Karpas-422 (cell line): ENCODE data around the gene PRR5. TPM values are rescaled to one million over a fixed set of nuclear protein-coding genes. Genes with fewer than 3 reads are reported as not detected.

ENCODE experiments used
- DNase-seq: peaks from one replicate; pipeline ENCODE4 v3.0.0-alpha.2; 2015
- H2AFZ ChIP-seq: fragments of 200-600 bp; sonication (generic); 2 replicates; pipeline ENCODE4 v1.6.1; 2014; ENCODE audit warnings: antibody characterized with exemption, low read length, mixed read lengths
- H3K27ac ChIP-seq: fragments of 200-600 bp; sonication (generic); 2 replicates; pipeline ENCODE4 v1.5.1; 2014; ENCODE audit warnings: mild to moderate bottlenecking, low read length, moderate library complexity
- H3K27me3 ChIP-seq: fragments of 200-600 bp; sonication (generic); 2 replicates; pipeline ENCODE4 v1.6.1; 2014; ENCODE audit warnings: low read length, mixed read lengths
- H3K36me3 ChIP-seq: fragments of 200-600 bp; sonication (generic); 2 replicates; pipeline ENCODE4 v1.6.1; 2014; ENCODE audit warnings: low read length, mixed read lengths; ENCODE audit not compliant: insufficient read depth
- H3K4me1 ChIP-seq: fragments of 200-600 bp; sonication (generic); 2 replicates; pipeline ENCODE4 v1.6.1; 2014; ENCODE audit warnings: mild to moderate bottlenecking, low read length, mixed read lengths
- H3K4me2 ChIP-seq: fragments of 200-600 bp; sonication (generic); 2 replicates; pipeline ENCODE4 v1.6.1; 2014; ENCODE audit warnings: low read length, low read depth, mild to moderate bottlenecking; ENCODE audit not compliant: poor library complexity, severe bottlenecking
- H3K4me3 ChIP-seq: fragments of 200-600 bp; sonication (generic); 2 replicates; pipeline ENCODE4 v1.5.1; 2014; ENCODE audit warnings: mild to moderate bottlenecking, antibody characterized with exemption, low read length, mixed read lengths
- H3K79me2 ChIP-seq: fragments of 200-600 bp; sonication (generic); 2 replicates; pipeline ENCODE4 v1.6.1; 2014; ENCODE audit warnings: mild to moderate bottlenecking, low read length, mixed read lengths
- H3K9ac ChIP-seq: fragments of 200-600 bp; sonication (generic); 2 replicates; pipeline ENCODE4 v1.6.0; 2014; ENCODE audit warnings: low read length
- H3K9me2 ChIP-seq: fragments of 200-600 bp; sonication (generic), shearing (Covaris generic); replicated peaks from 2 replicates; pipeline ENCODE4 v1.6.0; 2014; ENCODE audit warnings: mild to moderate bottlenecking, low read length, moderate library complexity; ENCODE audit not compliant: insufficient read depth
- H3K9me3 ChIP-seq: fragments of 300-700, 200-600 bp; sonication (generic); 2 replicates; pipeline ENCODE4 v1.6.1; 2014; ENCODE audit warnings: low read length, mixed read lengths
- H4K20me1 ChIP-seq: fragments of 200-600 bp; sonication (generic); 2 replicates; pipeline ENCODE4 v1.6.1; 2014; ENCODE audit warnings: mild to moderate bottlenecking, antibody characterized with exemption, low read length, low read depth; ENCODE audit not compliant: insufficient read depth
- total RNA-seq: library from RNA; depleted of rRNA; stranded (reverse); fragments of >200 nt; shearing (Covaris generic); gene quantifications from 2 replicates; pipeline ENCODE4 v1.2.3, GENCODE V29; 2014; ENCODE audit warnings: low replicate concordance

The PRR5 gene
- total RNA-seq, 1 experiment from 2014 or later: not detected

- Histone ChIP-seq H3K9me3 (no peaks in the 10 kb centered on the region), H4K20me1 (no peaks in the 10 kb centered on the region), H3K27me3 (no peaks in the 10 kb centered on the region), H3K4me2 (no peak overlapping the region), H2AFZ (no peak overlapping the region), H3K4me1 (no peaks in the 10 kb centered on the region), H3K79me2 (no peaks in the 10 kb centered on the region), H3K27ac (no peak overlapping the region), H3K36me3 (no peaks in the 10 kb centered on the region), H3K4me3 (no peak overlapping the region), H3K9me2 (no peaks in the 10 kb centered on the region), H3K9ac (no peak overlapping the region)
- no peak for DNase-seq
Measured at GRCh38 chr22:44711241-44711560, 9.2 kb downstream of the PRR5 start.

GRCh38 chr22:44711690-44712555 lies 9.9 kb downstream of the PRR5 start:
- Histone ChIP-seq H4K20me1 (no peaks in the 10 kb centered on the region), H3K4me1 (no peaks in the 10 kb centered on the region), H3K36me3 (no peaks in the 10 kb centered on the region), H3K9me3 (no peaks in the 10 kb centered on the region), H3K4me3 (no peak overlapping the region), H3K9me2 (no peaks in the 10 kb centered on the region), H2AFZ (no peak overlapping the region), H3K27me3 (no peaks in the 10 kb centered on the region), H3K9ac (no peak overlapping the region), H3K4me2 (no peak overlapping the region), H3K79me2 (no peaks in the 10 kb centered on the region), H3K27ac (no peak overlapping the region)
- no peak for DNase-seq

GRCh38 chr22:44712962-44713361 lies 11.0 kb downstream of the PRR5 start:
- H3K4me2 ChIP-seq: no peak overlapping the region
- H3K9me2 ChIP-seq: no peaks in the 10 kb centered on the region
- no peaks in the 10 kb centered on the region for H3K9me3 ChIP-seq
- H3K4me3 ChIP-seq: no peak overlapping the region
- no peaks in the 10 kb centered on the region for H4K20me1 ChIP-seq
- H2AFZ ChIP-seq: no peak overlapping the region
- no peaks in the 10 kb centered on the region for H3K4me1 ChIP-seq
- no peak overlapping the region for H3K9ac ChIP-seq
- DNase-seq: no peak
- no peaks in the 10 kb centered on the region for H3K27me3 ChIP-seq
- H3K36me3 ChIP-seq: no peaks in the 10 kb centered on the region
- H3K79me2 ChIP-seq: no peaks in the 10 kb centered on the region
- no peak overlapping the region for H3K27ac ChIP-seq

GRCh38 chr22:44714703-44715350 lies 12.8 kb downstream of the PRR5 start:
- no peaks in the 10 kb centered on the region for H3K4me1 ChIP-seq
- H3K4me3 ChIP-seq: no peak overlapping the region
- H3K27me3 ChIP-seq: no peaks in the 10 kb centered on the region
- H3K36me3 ChIP-seq: no peaks in the 10 kb centered on the region
- no peaks in the 10 kb centered on the region for H3K79me2 ChIP-seq
- H3K9ac ChIP-seq: no peak overlapping the region
- H3K9me3 ChIP-seq: no peaks in the 10 kb centered on the region
- H4K20me1 ChIP-seq: no peaks in the 10 kb centered on the region
- DNase-seq: no peak
- no peak overlapping the region for H3K4me2 ChIP-seq
- H3K27ac ChIP-seq: no peak overlapping the region
- no peaks in the 10 kb centered on the region for H3K9me2 ChIP-seq
- H2AFZ ChIP-seq: no peak overlapping the region

- H3K79me2 ChIP-seq: no peaks in the 10 kb centered on the region
- H3K4me1 ChIP-seq: peaks cover 5% of the 10 kb centered on the region; the same call in 1 of the 2 replicates
- H3K4me3 ChIP-seq: no peak overlapping the region
- H3K9ac ChIP-seq: no peak overlapping the region
- H3K4me2 ChIP-seq: no peak overlapping the region
- H3K9me3 ChIP-seq: no peaks in the 10 kb centered on the region
- no peaks in the 10 kb centered on the region for H3K36me3 ChIP-seq
- H2AFZ ChIP-seq: no peak overlapping the region
- no peak overlapping the region for H3K27ac ChIP-seq
- no peaks in the 10 kb centered on the region for H3K27me3 ChIP-seq
- DNase-seq: no peak
- no peaks in the 10 kb centered on the region for H4K20me1 ChIP-seq
- no peaks in the 10 kb centered on the region for H3K9me2 ChIP-seq
Measured at GRCh38 chr22:44718418-44718817, 16.4 kb downstream of the PRR5 start.

GRCh38 chr22:44719586-44720368 lies 17.8 kb downstream of the PRR5 start:
- H2AFZ ChIP-seq: no peak overlapping the region
- no peaks in the 10 kb centered on the region for H3K9me3 ChIP-seq
- H3K9ac ChIP-seq: no peak overlapping the region
- no peak for DNase-seq
- no peaks in the 10 kb centered on the region for H3K9me2 ChIP-seq
- no peaks in the 10 kb centered on the region for H3K36me3 ChIP-seq
- no peak overlapping the region for H3K27ac ChIP-seq
- H3K4me2 ChIP-seq: no peak overlapping the region
- H3K4me1 ChIP-seq: peaks cover 5% of the 10 kb centered on the region; the same call in 1 of the 2 replicates
- H3K79me2 ChIP-seq: no peaks in the 10 kb centered on the region
- H3K4me3 ChIP-seq: no peak overlapping the region
- no peaks in the 10 kb centered on the region for H4K20me1 ChIP-seq
- no peaks in the 10 kb centered on the region for H3K27me3 ChIP-seq

GRCh38 chr22:44721213-44721612 lies 19.2 kb downstream of the PRR5 start:
- DNase-seq: peak; percentile 63
- Histone ChIP-seq H3K36me3 (no peaks in the 10 kb centered on the region), H3K4me1 (peaks cover 5% of the 10 kb centered on the region; the same call in 1 of the 2 replicates), H3K79me2 (no peaks in the 10 kb centered on the region), H2AFZ (no peak overlapping the region), H3K4me2 (no peak overlapping the region), H3K9ac (no peak overlapping the region), H3K9me3 (no peaks in the 10 kb centered on the region), H3K4me3 (no peak overlapping the region), H3K9me2 (no peaks in the 10 kb centered on the region), H4K20me1 (no peaks in the 10 kb centered on the region), H3K27ac (no peak overlapping the region), H3K27me3 (no peaks in the 10 kb centered on the region)

GRCh38 chr22:44722611-44723010 lies 20.6 kb downstream of the PRR5 start:
- Histone ChIP-seq H3K9ac (no peak overlapping the region), H3K36me3 (no peaks in the 10 kb centered on the region), H2AFZ (no peak overlapping the region), H3K4me2 (no peak overlapping the region), H3K9me2 (no peaks in the 10 kb centered on the region), H4K20me1 (no peaks in the 10 kb centered on the region), H3K4me1 (peaks cover 5% of the 10 kb centered on the region; the same call in 1 of the 2 replicates), H3K9me3 (no peaks in the 10 kb centered on the region), H3K79me2 (no peaks in the 10 kb centered on the region), H3K27me3 (no peaks in the 10 kb centered on the region), H3K27ac (no peak overlapping the region), H3K4me3 (no peak overlapping the region)
- DNase-seq: no peak
